G401 (cell line): ENCODE data around the gene MRGPRX2. TPM values are rescaled to one million over a fixed set of nuclear protein-coding genes. Genes with fewer than 3 reads are reported as not detected.

Experiments
- DNase-seq: peaks from one replicate; pipeline ENCODE4 v3.0.0-alpha.2; 2015; ENCODE audit warnings: low spot score
- in situ Hi-C: cut with HindIII; loops from 2 replicates; pipeline ENCODE4 v1.10.0; 2016; ENCODE audit warnings: low sequenced_read_pairs, mixed read lengths
- total RNA-seq: library from RNA; depleted of rRNA; stranded (reverse); fragments of >200 nt; shearing (Covaris generic); gene quantifications from 2 replicates; pipeline ENCODE4 v1.2.3, GENCODE V29; 2014; rRNA removed

Gene MRGPRX2
- total RNA-seq, 1 experiment from 2014 or later = not detected

DNA sequence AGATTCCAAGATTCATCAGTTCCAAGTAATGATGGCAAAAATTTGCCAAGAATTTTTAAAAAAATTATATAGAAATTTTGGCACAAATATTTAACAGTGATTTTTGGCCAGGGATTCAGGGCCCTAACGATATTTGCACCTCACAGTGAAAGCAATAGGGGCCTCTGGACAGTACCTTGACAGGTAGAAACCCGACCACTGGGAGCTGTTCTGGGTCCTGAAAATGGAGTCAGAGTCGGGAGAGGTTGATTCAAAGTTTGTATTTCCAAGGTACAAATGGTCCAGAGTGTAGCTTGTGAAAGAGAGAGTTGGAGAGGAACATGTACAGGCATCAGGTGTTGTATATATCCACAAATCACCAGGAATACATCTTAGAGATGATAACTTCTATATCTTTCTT lies 41.6 kb downstream of the MRGPRX2 start:
- no peak for DNase-seq
- in situ Hi-C loops = no loop called here

GRCh38 chr11:19013181-19013857 lies 47.2 kb downstream of the MRGPRX2 start:
- in situ Hi-C loops = no loop called here
- no peak for DNase-seq

- DNase-seq = no peak
- in situ Hi-C loops = no loop called here
Measured at GRCh38 chr11:19012636-19013035, 47.9 kb downstream of the MRGPRX2 start.

Other genes starting within 250 kb of the MRGPRX2 start
- gene MRGPRX1, start 121.3 kb downstream of the MRGPRX2 start, total RNA-seq = not detected in 2 replicates
- 22.6 and 30.1 TPM in 2 replicates for gene ZDHHC13, start 56.5 kb upstream of the MRGPRX2 start, total RNA-seq
- gene CSRP3, start 141.3 kb upstream of the MRGPRX2 start, total RNA-seq = not detected in 2 replicates
- 4.5 and 11.5 TPM in 2 replicates for gene E2F8, start 180.2 kb upstream of the MRGPRX2 start, total RNA-seq